ENCODE results near the gene ZNF524.

ZNF524 gene

DNA sequence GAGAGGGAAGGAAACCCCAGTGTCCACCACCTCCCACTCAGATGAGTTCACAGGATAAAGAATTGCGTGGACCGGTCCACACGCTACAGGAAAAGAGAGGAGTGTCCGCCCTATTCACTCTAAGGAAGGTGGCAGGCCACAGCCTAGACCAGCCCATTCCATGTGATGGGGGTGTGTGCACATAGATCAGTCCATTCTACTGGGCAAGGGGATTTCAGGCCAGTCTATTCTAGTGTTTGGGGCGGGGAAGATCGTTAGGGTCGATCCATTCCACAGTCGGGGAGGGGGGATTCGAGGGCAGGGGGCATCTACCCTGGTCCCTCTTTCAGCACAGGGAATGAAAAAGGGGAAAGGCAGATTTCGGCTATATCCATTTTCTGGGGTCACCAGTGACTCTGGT lies 8.5 kb upstream of the ZNF524 start:
- no peak overlapping the region for H3K4me3 ChIP-seq (ENCODE audit: low read depth, low read length)
- TF ChIP-seq, protein P1, sequence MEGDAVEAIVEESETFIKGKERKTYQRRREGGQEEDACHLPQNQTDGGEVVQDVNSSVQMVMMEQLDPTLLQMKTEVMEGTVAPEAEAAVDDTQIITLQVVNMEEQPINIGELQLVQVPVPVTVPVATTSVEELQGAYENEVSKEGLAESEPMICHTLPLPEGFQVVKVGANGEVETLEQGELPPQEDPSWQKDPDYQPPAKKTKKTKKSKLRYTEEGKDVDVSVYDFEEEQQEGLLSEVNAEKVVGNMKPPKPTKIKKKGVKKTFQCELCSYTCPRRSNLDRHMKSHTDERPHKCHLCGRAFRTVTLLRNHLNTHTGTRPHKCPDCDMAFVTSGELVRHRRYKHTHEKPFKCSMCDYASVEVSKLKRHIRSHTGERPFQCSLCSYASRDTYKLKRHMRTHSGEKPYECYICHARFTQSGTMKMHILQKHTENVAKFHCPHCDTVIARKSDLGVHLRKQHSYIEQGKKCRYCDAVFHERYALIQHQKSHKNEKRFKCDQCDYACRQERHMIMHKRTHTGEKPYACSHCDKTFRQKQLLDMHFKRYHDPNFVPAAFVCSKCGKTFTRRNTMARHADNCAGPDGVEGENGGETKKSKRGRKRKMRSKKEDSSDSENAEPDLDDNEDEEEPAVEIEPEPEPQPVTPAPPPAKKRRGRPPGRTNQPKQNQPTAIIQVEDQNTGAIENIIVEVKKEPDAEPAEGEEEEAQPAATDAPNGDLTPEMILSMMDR (IDR thresholded peaks at IDR 0.05; ENCODE audit: low read depth, low read length, missing control alignments), result no peak
- DNase-seq (ENCODE audit: low read depth), result no peak

DNA sequence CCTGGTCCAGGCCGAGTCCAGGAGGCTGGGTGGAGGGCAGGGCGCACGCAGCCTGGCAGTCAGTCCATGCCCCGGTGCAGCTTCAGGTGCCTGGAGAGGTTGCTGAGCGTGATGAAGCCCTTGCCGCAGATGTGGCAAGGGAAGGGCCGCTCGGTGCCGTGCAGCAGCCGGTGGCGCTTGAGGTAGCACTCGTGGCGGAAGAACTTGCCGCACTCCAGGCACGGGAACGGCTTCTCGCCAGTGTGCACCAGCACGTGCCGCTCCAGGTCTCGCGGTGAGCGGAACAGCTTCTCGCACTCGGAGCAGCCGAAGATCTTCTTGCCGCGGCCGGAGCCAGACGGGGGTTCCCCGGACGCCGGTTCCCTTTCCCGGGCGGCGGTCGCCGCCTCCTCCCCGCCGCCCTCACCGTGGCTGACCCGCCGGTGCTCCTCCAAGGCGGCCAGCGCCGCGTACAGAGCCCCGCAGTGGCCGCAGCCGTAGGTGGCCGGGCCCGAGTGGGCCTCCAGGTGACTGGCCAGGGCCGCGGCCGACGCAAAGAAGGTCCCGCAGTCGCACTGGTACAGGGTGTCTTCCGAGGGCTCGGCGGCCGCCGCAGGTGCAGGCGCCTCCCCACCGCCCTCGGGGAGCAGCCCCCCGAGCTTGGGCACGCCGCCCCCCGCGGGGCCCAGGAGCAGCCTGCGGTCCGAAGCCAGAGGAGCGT lies 7.5 kb upstream of the ZNF524 start:
- no peak for DNase-seq (ENCODE audit: low read depth)
- H3K4me3 ChIP-seq (ENCODE audit: low read depth, low read length), result no peak overlapping the region
- TF ChIP-seq, protein P1 (IDR thresholded peaks at IDR 0.05; ENCODE audit: low read depth, low read length, missing control alignments), result no peak

DNA sequence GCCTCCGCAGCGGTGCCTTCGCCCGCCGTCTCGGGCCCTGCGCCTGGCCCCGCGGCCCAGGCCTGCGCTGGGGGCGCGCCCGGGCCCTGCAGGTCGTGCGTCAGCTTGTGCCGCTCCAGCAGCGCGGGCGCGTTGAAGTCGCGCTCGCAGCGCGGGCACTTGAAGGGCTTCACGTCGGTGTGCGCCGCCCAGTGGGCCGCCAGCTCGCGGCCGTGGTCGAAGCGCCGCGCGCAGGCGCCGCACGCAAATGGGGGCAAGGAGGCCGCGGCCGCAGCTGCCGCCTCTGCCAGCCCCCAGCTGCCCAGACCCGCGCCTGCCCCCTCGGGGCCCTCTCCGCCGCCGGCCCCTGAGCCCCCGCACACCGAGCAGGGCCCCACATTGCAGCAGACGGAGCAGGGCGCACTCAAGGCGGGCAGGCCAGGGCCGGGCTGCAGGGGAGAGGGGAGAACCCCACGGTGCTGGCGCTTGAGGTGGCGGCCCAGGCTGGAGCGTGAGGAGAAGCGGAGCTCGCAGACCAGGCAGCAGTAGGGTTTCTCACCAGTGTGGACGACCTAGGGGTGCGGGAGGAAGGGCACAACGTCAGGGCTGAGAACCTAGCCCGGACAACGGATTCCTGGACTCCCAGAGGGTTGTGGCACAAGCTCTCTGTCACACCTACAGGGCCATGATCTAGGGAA lies 6.9 kb upstream of the ZNF524 start:
- H3K4me3 ChIP-seq (ENCODE audit: low read depth, low read length), result no peak overlapping the region

DNA sequence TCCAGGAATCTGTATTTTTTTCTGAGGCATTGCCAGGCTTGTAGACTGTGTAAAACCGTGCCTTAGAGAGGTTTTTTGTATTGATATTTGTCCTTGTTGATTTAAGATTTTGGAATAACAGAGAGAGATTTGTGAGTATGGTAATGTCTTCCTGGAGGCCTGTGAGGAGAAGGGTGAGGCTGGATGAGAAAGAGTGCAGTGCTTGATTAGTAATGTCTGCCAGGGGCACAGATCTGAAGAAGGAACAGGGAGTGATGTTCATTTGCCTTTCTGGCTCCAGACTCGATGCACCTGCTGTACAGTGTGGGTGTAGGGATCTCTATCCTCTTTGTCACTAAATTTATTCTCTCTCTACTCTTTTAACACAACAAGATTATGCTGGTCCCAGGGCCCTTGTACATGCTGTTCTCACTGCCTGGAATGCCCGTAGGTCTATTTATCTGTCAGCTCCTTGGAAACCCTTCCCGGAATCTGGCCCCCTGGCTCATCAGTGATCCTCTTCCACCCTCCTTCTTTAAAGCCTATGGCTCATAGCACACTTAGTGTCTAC lies 5.0 kb upstream of the ZNF524 start:
- H3K4me3 ChIP-seq (ENCODE audit: low read depth, low read length), result no peak overlapping the region
- TF ChIP-seq, protein P1 (IDR thresholded peaks at IDR 0.05; ENCODE audit: low read depth, low read length, missing control alignments), result no peak
- no peak for DNase-seq (ENCODE audit: low read depth)

More for the DNA sequence above, 6.9 kb upstream of the ZNF524 start:
- DNase-seq (ENCODE audit: low read depth), result no peak
- TF ChIP-seq, protein P1 (IDR thresholded peaks at IDR 0.05; ENCODE audit: low read depth, low read length, missing control alignments), result no peak

DNA sequence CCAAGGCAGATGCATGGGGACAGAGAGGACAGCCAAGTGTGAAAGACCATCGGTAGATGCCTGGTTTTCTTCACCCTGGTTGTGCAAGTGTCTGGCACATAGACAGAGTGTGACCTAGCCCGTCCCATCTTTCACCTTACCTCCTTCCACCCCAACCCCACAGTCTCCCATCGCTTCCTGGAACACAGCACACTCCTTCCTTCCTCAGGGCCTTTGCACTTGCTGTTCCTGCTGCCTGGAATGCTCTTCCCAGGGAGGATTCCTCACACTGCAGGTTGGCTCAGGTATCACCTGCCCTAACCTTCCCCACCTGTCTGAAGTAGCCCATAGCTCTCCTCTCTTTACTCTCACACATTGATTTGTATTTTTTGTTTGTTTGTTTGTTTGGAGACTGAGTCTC lies 3.8 kb upstream of the ZNF524 start:
- TF ChIP-seq, protein P1 (IDR thresholded peaks at IDR 0.05; ENCODE audit: low read depth, low read length, missing control alignments), result no peak
- no peak overlapping the region for H3K4me3 ChIP-seq (ENCODE audit: low read depth, low read length)
- no peak for DNase-seq (ENCODE audit: low read depth)

DNA sequence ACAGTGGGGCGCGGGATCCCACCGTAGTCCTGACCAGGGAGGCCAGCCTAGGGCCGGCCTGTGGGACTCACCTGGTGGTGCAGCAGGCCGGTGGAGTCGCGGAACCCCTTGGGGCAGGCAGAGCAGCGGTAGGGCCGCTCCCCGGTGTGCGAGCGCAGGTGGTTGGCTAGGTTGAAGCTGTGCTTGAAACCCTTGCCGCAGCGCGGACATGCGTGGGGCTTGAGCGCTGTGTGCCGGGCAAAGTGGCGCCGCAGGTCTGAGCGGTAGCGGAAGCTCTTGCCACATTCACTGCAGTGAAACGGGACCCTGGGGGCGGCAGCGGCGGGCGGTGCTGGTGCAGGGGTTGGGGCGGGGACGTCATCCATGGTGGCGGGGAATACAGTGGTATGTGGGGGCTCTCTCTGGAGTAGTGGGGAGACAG lies 2.6 kb upstream of the ZNF524 start:
- DNase-seq (ENCODE audit: low read depth), result no peak
- TF ChIP-seq, protein P1 (IDR thresholded peaks at IDR 0.05; ENCODE audit: low read depth, low read length, missing control alignments), result no peak

More for the DNA sequence above, 2.6 kb upstream of the ZNF524 start:
- no peak overlapping the region for H3K4me3 ChIP-seq (ENCODE audit: low read depth, low read length)

All from GM12864 (cell line).